Esophagus squamous epithelium (tissue), 4 donors: Measurements from ENCODE around the gene ADAMTSL2.

Experiments used
- POLR2A ChIP-seq, 4 donors: fragments of 450-650 bp; IDR thresholded peaks; one replicate each; pipeline ENCODE4 v1.6.1; 2017; ENCODE audit warnings: antibody characterized with exemption in 4 of 4, mild to moderate bottlenecking in 4 of 4, moderate library complexity in 3 of 4
- TF ChIP-seq, protein P1 (sequence below), 6 experiments: fragments of 450-650 bp in 4 of 6; fragments of 200-600 bp in 2 of 6; sonication (generic) in 2 of 6; IDR thresholded peaks; one replicate each; pipeline ENCODE4 v1.5.1; 2016 to 2019; ENCODE audit warnings: antibody characterized with exemption in 6 of 6, mild to moderate bottlenecking in 4 of 6, moderate library complexity in 4 of 6

- no peak for TF ChIP-seq POLR2A (IDR thresholded peaks at IDR 0.05)
- TF ChIP-seq, protein P1, sequence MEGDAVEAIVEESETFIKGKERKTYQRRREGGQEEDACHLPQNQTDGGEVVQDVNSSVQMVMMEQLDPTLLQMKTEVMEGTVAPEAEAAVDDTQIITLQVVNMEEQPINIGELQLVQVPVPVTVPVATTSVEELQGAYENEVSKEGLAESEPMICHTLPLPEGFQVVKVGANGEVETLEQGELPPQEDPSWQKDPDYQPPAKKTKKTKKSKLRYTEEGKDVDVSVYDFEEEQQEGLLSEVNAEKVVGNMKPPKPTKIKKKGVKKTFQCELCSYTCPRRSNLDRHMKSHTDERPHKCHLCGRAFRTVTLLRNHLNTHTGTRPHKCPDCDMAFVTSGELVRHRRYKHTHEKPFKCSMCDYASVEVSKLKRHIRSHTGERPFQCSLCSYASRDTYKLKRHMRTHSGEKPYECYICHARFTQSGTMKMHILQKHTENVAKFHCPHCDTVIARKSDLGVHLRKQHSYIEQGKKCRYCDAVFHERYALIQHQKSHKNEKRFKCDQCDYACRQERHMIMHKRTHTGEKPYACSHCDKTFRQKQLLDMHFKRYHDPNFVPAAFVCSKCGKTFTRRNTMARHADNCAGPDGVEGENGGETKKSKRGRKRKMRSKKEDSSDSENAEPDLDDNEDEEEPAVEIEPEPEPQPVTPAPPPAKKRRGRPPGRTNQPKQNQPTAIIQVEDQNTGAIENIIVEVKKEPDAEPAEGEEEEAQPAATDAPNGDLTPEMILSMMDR (IDR thresholded peaks at IDR 0.05) = no peak
These were observed 32.4 kb upstream of the ADAMTSL2 start for GRCh38 chr9:133502112-133502511.
